ENCODE results near the gene VWA1. TPM values are rescaled to one million over a fixed set of nuclear protein-coding genes. Genes with fewer than 3 reads are reported as not detected.

VWA1 gene
- total RNA-seq, 1 donor from 2014 or later: 2.4 TPM

GRCh38 chr1:1388078-1388472 lies 47.4 kb upstream of the VWA1 start:
- Histone ChIP-seq H3K4me2 (no peak overlapping the region), H2AFZ (replicated peaks) (no peak overlapping the region), H3F3A (ENCODE audit: low read depth) (peaks cover 20% of the 10 kb centered on the region), H3K79me2 (ENCODE audit: low read depth) (peaks cover 9% of the 10 kb centered on the region), H3K4me3 (no peak overlapping the region), H3K4me1 (no peaks in the 10 kb centered on the region), H3K27me3 (no peaks in the 10 kb centered on the region), H3K9me3 (ENCODE audit: low read depth) (no peaks in the 10 kb centered on the region), H3K27ac (no peak overlapping the region), H4K20me1 (ENCODE audit: low read depth) (no peaks in the 10 kb centered on the region), H3K36me3 (peaks cover 28% of the 10 kb centered on the region), H3K9ac (no peak overlapping the region)
- H3K4me1 Mint-ChIP-seq: peaks cover 3% of the 10 kb centered on the region
- peaks cover 4% of the 10 kb centered on the region for H3K27me3 Mint-ChIP-seq (ENCODE audit: insufficient read depth, low read depth)
- H3K36me3 Mint-ChIP-seq: peaks cover 30% of the 10 kb centered on the region
- H3K4me3 Mint-ChIP-seq: peak overlapping the region; percentile 16
- no peak overlapping the region for H3K27ac Mint-ChIP-seq
- no peak for TF ChIP-seq EZH2 (IDR thresholded peaks at IDR 0.05)
- no peak for TF ChIP-seq EZH2phosphoT487 (IDR thresholded peaks at IDR 0.05)
- TF ChIP-seq CTCF (IDR thresholded peaks at IDR 0.05): no peak
- H3K9me3 Mint-ChIP-seq: no peaks in the 10 kb centered on the region
- DNase-seq (ENCODE audit: low spot score): no peak

GRCh38 chr1:1390675-1391074 lies 44.8 kb upstream of the VWA1 start:
- no peak for DNase-seq (ENCODE audit: low spot score)
- no peak overlapping the region for H3K4me3 Mint-ChIP-seq

GRCh38 chr1:1391225-1391624 lies 44.3 kb upstream of the VWA1 start:
- H3F3A ChIP-seq (ENCODE audit: low read depth): peaks cover 27% of the 10 kb centered on the region
- H3K4me2 ChIP-seq: no peak overlapping the region
- H3K79me2 ChIP-seq (ENCODE audit: low read depth): peaks cover 38% of the 10 kb centered on the region
- H3K9me3 Mint-ChIP-seq: no peaks in the 10 kb centered on the region
- no peaks in the 10 kb centered on the region for H3K9me3 ChIP-seq (ENCODE audit: low read depth)
- peaks cover 35% of the 10 kb centered on the region for H3K36me3 ChIP-seq
- H3K27me3 ChIP-seq: no peaks in the 10 kb centered on the region
- peaks cover 3% of the 10 kb centered on the region for H3K4me1 Mint-ChIP-seq
- H3K27ac Mint-ChIP-seq: no peak overlapping the region
- H3K27me3 Mint-ChIP-seq (ENCODE audit: insufficient read depth, low read depth): peaks cover 2% of the 10 kb centered on the region
- DNase-seq (ENCODE audit: low spot score): no peak
- H2AFZ ChIP-seq (replicated peaks): no peak overlapping the region
- no peak overlapping the region for H3K9ac ChIP-seq
- H3K36me3 Mint-ChIP-seq: peaks cover 48% of the 10 kb centered on the region
- TF ChIP-seq CTCF (IDR thresholded peaks at IDR 0.05): no peak
- no peak for TF ChIP-seq EZH2 (IDR thresholded peaks at IDR 0.05)
- no peak for TF ChIP-seq EZH2phosphoT487 (IDR thresholded peaks at IDR 0.05)
- H4K20me1 ChIP-seq (ENCODE audit: low read depth): peaks cover 10% of the 10 kb centered on the region
- no peaks in the 10 kb centered on the region for H3K4me1 ChIP-seq
- H3K27ac ChIP-seq: no peak overlapping the region
- no peak overlapping the region for H3K4me3 Mint-ChIP-seq
- H3K4me3 ChIP-seq: no peak overlapping the region

More at GRCh38 chr1:1390675-1391074, 44.8 kb upstream of the VWA1 start:
- peaks cover 2% of the 10 kb centered on the region for H3K27me3 Mint-ChIP-seq (ENCODE audit: insufficient read depth, low read depth)
- peaks cover 48% of the 10 kb centered on the region for H3K36me3 Mint-ChIP-seq
- Histone ChIP-seq H3K4me1 (no peaks in the 10 kb centered on the region), H2AFZ (replicated peaks) (no peak overlapping the region), H3K9me3 (ENCODE audit: low read depth) (no peaks in the 10 kb centered on the region), H3K36me3 (peaks cover 35% of the 10 kb centered on the region), H3K4me3 (no peak overlapping the region), H3K4me2 (no peak overlapping the region), H3K27ac (no peak overlapping the region), H3K9ac (no peak overlapping the region), H3K79me2 (ENCODE audit: low read depth) (peaks cover 32% of the 10 kb centered on the region), H4K20me1 (ENCODE audit: low read depth) (peaks cover 9% of the 10 kb centered on the region), H3F3A (ENCODE audit: low read depth) (peaks cover 27% of the 10 kb centered on the region), H3K27me3 (no peaks in the 10 kb centered on the region)
- H3K4me1 Mint-ChIP-seq: peaks cover 3% of the 10 kb centered on the region
- TF ChIP-seq EZH2phosphoT487 (IDR thresholded peaks at IDR 0.05) (no peak), EZH2 (IDR thresholded peaks at IDR 0.05) (no peak), CTCF (IDR thresholded peaks at IDR 0.05) (no peak)
- H3K9me3 Mint-ChIP-seq: no peaks in the 10 kb centered on the region
- H3K27ac Mint-ChIP-seq: no peak overlapping the region
